ENCODE data around the gene RBCK1.
"Not testable (repeated sequence)": the region's sequence is repeated elsewhere in the genome, so short reads cannot be mapped to it uniquely, and the experiment has no call there.

RBCK1 gene

GRCh38 chr20:376089-376488 lies 32.0 kb upstream of the RBCK1 start:
- peak in 1 of 3 donors; percentile 10 for DNase-seq

- peak in 1 of 3 donors; percentile 19 for DNase-seq
Measured at GRCh38 chr20:376750-377149, 31.3 kb upstream of the RBCK1 start.

DNA sequence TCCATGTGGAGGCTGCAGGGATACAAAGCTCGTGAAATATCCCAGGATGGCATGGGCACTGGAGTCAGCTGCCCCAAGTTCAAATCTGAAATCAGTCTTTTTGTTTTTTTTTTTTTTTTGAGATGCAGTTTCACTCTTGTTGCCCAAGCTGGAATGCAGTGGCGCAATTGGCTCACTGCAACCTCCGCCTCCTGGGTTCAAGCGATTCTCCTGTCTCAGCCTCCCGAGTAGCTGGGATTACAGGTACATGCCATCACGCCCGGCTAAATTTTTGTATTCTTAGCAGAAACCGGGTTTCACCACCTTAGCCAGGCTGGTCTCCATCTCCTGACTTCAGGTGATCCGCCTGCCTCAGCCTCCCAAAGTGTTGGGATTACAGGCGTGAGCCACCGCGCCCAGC lies 30.5 kb upstream of the RBCK1 start:
- peak in 1 of 3 donors; percentile 0 for DNase-seq

DNA sequence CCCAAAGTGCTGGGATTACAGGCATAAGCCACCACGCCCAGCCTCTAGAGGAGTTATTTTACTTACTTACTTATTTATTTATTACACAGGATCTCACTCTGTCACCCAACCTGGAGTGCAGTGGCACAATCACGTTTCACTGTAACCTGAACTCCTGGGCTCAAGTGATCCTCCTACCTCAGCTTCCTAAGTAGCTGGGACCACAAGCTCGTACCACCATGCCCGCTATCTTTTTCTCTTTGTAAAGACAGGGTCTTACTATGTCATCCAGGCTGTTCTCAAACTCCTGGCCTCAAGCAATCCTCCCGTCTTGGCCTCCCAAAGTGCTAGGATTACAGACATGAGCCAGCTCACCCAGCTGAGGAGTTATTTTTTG lies 29.1 kb upstream of the RBCK1 start:
- DNase-seq = peak in 1 of 3 donors; percentile 12

- peak; percentile 69 to 89 (median 75) for DNase-seq
Measured at GRCh38 chr20:380763-381580, 27.1 kb upstream of the RBCK1 start.

GRCh38 chr20:381581-382290 lies 26.4 kb upstream of the RBCK1 start:
- DNase-seq = peak; percentile 69 to 83 (median 74)

DNA sequence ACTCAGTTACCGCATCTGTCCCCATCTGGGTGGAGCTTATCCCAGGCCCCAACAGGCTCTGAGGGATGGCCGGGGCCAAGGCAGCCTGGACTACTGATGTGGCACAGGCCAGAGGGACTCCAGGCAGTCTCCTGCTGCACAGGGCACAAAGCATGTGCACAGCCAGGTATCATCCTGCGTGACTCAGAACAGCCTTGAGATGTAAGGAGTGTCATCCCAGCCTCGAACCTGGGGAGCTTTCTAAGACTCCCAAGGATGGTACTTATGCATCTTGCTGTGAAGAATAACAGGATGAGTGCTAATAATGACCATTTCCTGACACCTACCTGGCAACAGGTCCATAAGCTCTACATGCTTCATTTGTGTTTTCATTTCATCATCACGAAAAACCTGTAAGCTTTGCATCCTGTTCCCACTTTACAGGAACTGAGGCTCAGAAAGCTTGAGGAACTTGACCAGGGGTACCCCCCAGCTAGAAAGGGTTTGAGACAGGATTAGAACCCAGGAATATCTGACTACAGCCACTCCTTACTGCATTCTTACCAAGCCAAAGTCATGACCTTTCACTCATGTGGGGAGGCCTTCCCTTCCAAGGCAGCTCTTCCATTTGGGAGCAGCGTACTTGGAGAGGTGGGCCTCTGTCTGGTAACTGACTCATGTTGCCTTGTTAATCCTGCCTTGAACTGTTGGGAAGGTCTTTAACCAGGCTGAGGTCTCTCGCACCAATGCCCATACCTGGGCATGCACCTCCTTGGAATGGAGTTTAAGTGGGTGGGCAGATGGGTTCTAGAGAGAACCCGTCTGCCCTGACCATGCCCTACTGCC lies 25.6 kb upstream of the RBCK1 start:
- peak in 1 of 3 donors; percentile 12 for DNase-seq

DNA sequence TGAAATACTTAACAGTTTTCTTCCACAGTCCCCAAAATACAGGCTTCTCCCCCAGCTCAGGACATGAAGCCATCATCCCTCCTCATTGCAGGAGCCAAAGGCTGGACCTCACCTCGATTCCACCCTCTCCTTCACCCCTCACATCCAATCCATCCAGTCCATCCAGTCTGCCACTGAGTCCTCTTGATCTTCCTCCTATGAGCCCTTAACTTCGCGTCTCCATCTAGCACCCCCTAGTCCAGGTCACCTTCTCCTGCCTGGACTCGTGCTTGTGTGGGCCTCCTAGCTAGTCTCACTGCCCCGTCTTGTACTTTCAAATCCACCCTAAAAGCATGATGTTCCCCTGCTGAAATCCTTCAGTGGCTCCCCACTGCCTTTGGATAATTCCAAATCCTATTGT lies 24.2 kb upstream of the RBCK1 start:
- no peak for DNase-seq

GRCh38 chr20:384723-385122 lies 23.4 kb upstream of the RBCK1 start:
- peak in 1 of 3 donors; percentile 16 for DNase-seq

DNA sequence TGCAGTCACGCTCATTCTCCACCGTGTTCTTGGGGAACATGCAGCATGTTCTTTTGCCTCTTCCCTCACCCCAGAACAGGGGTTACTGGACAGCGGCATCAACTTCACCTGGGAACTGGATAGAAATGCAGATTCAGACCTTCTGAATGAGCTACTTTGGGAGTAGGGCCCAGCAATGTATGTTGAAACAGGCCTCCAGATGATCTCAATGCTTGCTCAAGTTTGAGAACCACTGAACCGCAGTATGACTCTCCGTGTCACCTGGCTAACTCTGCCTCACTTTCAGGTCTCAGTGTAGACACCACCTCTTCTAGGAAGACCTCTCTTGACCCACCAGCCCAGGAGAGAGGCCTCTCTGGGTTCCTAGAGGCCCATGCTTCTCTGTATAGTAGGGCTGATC lies 22.7 kb upstream of the RBCK1 start:
- peak in 1 of 3 donors; percentile 15 for DNase-seq

GRCh38 chr20:386634-387033 lies 21.5 kb upstream of the RBCK1 start:
- DNase-seq = not testable (repeated sequence)

DNA sequence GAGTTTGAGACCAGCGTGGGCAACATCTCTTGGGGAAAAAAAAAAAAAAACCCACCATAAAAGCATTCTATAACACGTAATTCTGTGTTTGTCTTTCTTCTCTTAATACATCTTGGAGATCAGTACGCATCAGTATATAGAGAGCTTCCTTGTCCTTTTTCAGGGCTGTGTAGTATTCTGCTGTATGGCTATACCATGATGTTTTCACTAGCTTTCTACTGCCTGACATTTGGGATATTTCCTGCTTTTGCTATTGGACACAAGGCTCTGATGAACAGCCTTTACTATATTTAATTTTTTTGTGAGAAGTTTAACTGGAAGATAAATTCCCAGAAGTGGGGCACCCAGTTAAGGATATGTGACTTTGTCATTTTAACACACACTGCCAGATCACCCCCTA lies 20.6 kb upstream of the RBCK1 start:
- DNase-seq = no peak

DNA sequence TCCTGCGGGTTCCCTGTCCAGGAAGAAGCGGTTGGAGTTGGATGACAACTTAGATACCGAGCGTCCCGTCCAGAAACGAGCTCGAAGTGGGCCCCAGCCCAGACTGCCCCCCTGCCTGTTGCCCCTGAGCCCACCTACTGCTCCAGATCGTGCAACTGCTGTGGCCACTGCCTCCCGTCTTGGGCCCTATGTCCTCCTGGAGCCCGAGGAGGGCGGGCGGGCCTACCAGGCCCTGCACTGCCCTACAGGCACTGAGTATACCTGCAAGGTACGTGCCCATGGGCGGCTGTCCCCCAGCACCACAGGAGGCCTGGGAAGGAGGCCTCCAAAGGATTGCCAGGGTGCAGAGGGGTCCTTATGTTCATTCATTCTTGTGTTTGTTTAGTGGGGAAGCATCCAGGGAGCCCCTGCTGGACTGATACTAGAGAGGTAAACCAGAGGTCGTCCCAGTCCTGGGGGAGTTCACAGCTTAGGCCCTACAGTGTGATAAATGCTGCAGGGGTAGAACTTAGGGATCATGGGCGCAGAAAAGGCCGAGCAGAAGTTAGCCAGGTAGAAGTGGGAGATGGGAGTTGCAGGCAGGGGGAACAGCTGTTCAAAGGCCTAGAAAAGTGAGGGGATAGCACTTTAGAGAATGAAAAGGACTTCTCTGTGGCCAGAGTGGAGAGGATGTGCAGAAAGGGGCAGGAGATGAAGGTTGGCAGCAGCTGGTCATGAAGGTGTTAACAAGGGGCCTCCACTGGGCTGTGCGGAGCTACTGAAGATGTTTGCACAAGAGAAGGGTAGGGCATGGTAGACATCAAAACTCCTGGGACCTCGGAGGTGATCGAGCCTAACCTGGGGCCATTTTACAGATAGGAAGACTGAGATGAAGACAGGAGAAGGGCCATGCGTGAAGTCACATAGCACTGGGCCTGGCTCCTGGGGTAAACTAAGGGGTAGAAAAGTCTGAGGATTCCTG lies 19.8 kb upstream of the RBCK1 start:
- DNase-seq = peak in 1 of 3 donors; percentile 15

GRCh38 chr20:389220-389619 lies 18.9 kb upstream of the RBCK1 start:
- DNase-seq = peak in 1 of 3 donors; percentile 6

GRCh38 chr20:391041-391711 lies 16.9 kb upstream of the RBCK1 start:
- peak in 1 of 3 donors; percentile 10 for DNase-seq

DNA sequence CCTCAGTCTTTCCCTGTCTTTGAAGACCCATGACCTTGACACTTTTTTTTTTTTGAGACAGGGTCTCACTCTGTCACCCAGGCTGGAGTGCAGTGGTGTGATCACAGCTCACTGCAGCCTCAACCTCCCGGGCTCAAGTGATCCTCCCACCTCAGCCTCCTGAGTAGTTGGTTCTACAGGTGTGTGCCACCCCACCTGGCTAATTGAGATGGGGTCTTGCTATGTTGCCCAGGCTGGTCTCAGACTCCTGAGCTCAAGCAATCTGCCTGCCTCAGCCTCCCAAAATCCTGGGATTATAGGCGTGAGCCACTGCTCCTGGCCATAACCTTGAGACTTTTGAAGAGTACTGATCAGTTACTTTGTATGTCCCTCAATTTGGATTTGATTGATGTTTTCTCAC lies 14.8 kb upstream of the RBCK1 start:
- not testable (repeated sequence) for DNase-seq

- DNase-seq = no peak
Measured at GRCh38 chr20:396252-396618, 11.9 kb upstream of the RBCK1 start.

DNA sequence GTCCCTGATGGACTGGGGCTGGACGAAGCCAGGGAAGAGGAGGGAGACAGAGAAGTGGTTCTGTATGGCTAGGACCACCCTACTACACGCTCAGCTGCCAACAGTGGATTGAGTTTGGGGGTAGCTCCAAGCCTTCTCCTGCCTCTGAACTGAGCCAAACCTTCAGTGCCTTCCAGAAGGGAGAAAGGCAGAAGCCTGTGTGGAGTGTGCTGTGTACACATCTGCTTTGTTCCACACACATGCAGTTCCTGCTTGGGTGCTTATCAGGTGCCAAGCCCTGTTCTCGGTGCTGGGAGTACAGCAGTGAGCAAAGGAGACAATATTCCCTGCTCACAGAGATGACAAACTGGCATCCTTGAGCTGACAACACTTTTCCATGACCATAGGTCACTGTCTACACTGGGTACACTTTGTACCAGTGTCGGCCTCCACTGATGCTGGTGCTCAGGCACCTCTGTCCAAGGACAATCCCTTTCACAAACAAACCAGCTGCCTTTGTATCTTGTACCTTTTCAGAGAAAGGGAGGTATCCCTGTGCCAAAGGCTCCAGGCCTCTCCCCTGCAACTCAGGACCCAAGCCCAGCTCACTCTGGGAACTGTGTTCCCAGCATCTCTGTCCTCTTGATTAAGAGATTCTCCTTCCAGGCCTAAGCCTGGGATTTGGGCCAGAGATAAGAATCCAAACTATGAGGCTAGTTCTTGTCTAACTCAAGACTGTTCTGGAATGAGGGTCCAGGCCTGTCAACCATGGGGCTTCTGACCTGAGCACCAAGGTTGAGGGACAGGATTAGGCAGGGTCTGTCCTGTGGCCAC lies 11.3 kb upstream of the RBCK1 start:
- no peak for DNase-seq

GRCh38 chr20:397432-398237 lies 10.5 kb upstream of the RBCK1 start:
- DNase-seq = no peak

Measured in suppressor macrophage treated with lipopolysaccharide for 1 hour (primary cell).